Heart left ventricle (tissue), 13 donors: ENCODE data around the gene SRRM4.

Experiments
- CTCF ChIP-seq, 12 donors: fragments of 200-600 bp; sonication (generic) in 4 of 12; IDR thresholded peaks; one replicate each; pipeline versions ENCODE4 v1.5.0 to v1.8.0; 2018 to 2022; ENCODE audit warnings: antibody characterized with exemption in 12 of 12, mild to moderate bottlenecking in 5 of 12
- POLR2A ChIP-seq, 2 donors: fragments of 450-650 bp; IDR thresholded peaks; one replicate each; pipeline ENCODE4 v1.6.1; 2017; ENCODE audit warnings: antibody characterized with exemption in 2 of 2, mild to moderate bottlenecking in 2 of 2, moderate library complexity in 2 of 2
- donor health status: ischemic (EF 13 %, LVEDD 7.1; RV severe dilation, severe dysfunction).
- donor health status: DM: no; HTN: yes; CAD: no.
- donor health status: DM: no; HTN: no; CAD: no.
- donor health status: ischemic (EF 25% LVEDD 6.9; RV normal size, moderate dysfunction).
- donor health status: ischemic (EF 25% LVEDD 5.7; RV mildly dilated, moderate dysfunction).
- donor health status: ischemic (EF 35%, LVEDD 5.7; RV mildly dilated, moderate dysfunction).
- donor health status: nonischemic (EF 11% LVEDD 7.7; RV severe dilation, severe dysfunction).
- donor health status: DM: yes; HTN: yes; CAD: no.
- donor health status: PGD.
- donor health status: ischemic (EF 29% LVEDD 5.4; RV normal size, mild dysfunction).
- donor health status: nonischemic (EF 23%, LVEDD 6.1; RV moderate dilation, normal function).

GRCh38 chr12:119044094-119044493 is 62.8 kb downstream of the SRRM4 start:
- TF ChIP-seq CTCF (IDR thresholded peaks at IDR 0.05) (no peak), POLR2A (IDR thresholded peaks at IDR 0.05) (no peak)
